ENCODE results near the gene RBBP6. TPM values are rescaled to one million over a fixed set of nuclear protein-coding genes. Genes with fewer than 3 reads are reported as not detected.
A peak's percentile ranks its signal among the peaks of the same experiment; 100 is the strongest.
"Not testable (repeated sequence)": the region's sequence is repeated elsewhere in the genome, so short reads cannot be mapped to it uniquely, and the experiment has no call there.

Gene RBBP6
- polyA plus RNA-seq, 1 donor from 2014 or later, result 31.5 TPM

DNA sequence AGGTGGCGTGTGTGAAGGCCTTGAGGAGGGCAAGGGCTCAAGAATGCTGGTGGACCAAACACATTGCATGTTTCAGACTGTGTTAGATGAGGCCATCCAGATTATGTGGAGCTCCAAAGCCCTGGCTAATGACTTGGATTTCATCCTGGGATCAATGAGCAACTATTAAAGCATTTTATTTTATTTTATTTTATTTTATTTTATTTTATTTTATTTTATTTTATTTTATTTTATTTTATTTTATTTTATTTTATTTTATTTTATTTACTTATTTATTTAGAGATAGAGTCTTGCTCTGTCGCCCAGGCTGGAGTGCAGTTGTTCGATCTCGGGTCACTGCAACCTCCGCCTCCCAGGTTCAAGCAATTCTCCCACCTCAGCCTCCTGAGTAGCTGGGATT is 73.9 kb downstream of the RBBP6 start:
- Mint-ChIP-seq H3K27ac (peak overlapping the region in 1 of 3 donors; percentile 68), H3K27me3 (peaks cover 25% of the 10 kb centered on the region)
- H3K36me3 Mint-ChIP-seq, H3K4me3 Mint-ChIP-seq, H3K9me3 Mint-ChIP-seq, H3K4me1 Mint-ChIP-seq: not testable (repeated sequence)

DNA sequence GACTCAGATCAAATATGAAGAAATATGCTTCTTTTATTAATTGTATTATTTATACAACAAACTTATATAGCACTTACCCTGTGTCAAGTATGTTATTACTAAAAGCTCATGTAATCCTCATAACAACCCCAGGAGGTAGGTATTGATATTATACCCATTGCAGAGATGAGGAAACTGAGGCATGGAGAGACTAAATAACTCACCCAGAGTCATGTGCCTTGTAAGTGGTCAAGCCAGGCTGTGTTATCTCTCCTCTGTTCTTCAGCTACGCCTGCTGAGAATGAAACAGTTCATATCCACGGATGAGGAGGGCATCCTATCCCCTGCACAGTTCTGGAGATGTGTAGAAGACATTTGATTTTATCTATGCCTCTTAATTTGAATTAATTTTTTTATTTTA is 78.1 kb downstream of the RBBP6 start:
- Mint-ChIP-seq H3K27me3 (no peaks in the 10 kb centered on the region), H3K36me3 (no peaks in the 10 kb centered on the region), H3K27ac (no peak overlapping the region), H3K9me3 (no peaks in the 10 kb centered on the region), H3K4me1 (peaks cover 0 to 1% (median 0%) of the 10 kb centered on the region in 3 donors), H3K4me3 (no peak overlapping the region)

Other genes with a start within 250 kb of the RBBP6 start
- gene TNRC6A, start 190.1 kb downstream of the RBBP6 start, polyA plus RNA-seq, result 26.3 TPM

Data from IgD-negative memory B cell (primary cell).